Neural progenitor cell (in vitro differentiated cells): ENCODE data around the gene SMARCC1. TPM values are rescaled to one million over a fixed set of nuclear protein-coding genes. Genes with fewer than 3 reads are reported as not detected.

Experiments used
- DNase-seq: peaks from one replicate; pipeline ENCODE4 v3.0.0-alpha.2; 2016; ENCODE audit warnings: low spot score
- H2AFZ ChIP-seq: fragments of 200-600 bp; sonication (generic); replicated peaks from 2 replicates; pipeline ENCODE4 v1.6.1; 2016; ENCODE audit warnings: antibody characterized with exemption
- H3F3A ChIP-seq: fragments of 200-600 bp; sonication (generic); 2 replicates; pipeline ENCODE4 v1.6.1; 2016; ENCODE audit warnings: antibody characterized with exemption, low read depth
- H3K27ac ChIP-seq: fragments of 200-600 bp; sonication (generic); 2 replicates; pipeline ENCODE4 v1.5.1; 2016; ENCODE audit warnings: mild to moderate bottlenecking
- H3K27me3 ChIP-seq: fragments of 200-600 bp; sonication (generic); 2 replicates; pipeline ENCODE4 v1.6.1; 2016; ENCODE audit warnings: mild to moderate bottlenecking, moderate library complexity
- H3K36me3 ChIP-seq: fragments of 200-600 bp; sonication (generic); 2 replicates; pipeline ENCODE4 v1.5.1; 2016
- H3K4me1 ChIP-seq: fragments of 200-600 bp; sonication (generic); 2 replicates; pipeline ENCODE4 v1.6.1; 2016; ENCODE audit warnings: mixed run types
- H3K4me2 ChIP-seq: fragments of 200-600 bp; sonication (generic); 2 replicates; pipeline ENCODE4 v1.6.1; 2016
- H3K4me3 ChIP-seq: fragments of 200-600 bp; sonication (generic); 2 replicates; pipeline ENCODE4 v1.5.1; 2016
- H3K79me2 ChIP-seq: fragments of 200-600 bp; sonication (generic); 2 replicates; pipeline ENCODE4 v1.6.1; 2016; ENCODE audit warnings: low read depth
- H3K9ac ChIP-seq: fragments of 200-600 bp; sonication (generic); 2 replicates; pipeline ENCODE4 v1.6.1; 2016
- H3K9me3 ChIP-seq: fragments of 200-600 bp; sonication (generic); 2 replicates; pipeline ENCODE4 v1.5.1; 2016; ENCODE audit warnings: low read depth
- H4K20me1 ChIP-seq: fragments of 200-600 bp; sonication (generic); 2 replicates; pipeline ENCODE4 v1.6.1; 2016; ENCODE audit warnings: low read depth
- H3K27ac Mint-ChIP-seq: 3 replicates; pipeline ENCODE4 v1.8.0; 2021; ENCODE audit warnings: mixed read lengths
- H3K27me3 Mint-ChIP-seq: 2 replicates; pipeline ENCODE4 v1.8.0; 2022; ENCODE audit warnings: low read depth, mild to moderate bottlenecking, inconsistent platforms, moderate library complexity, mixed read lengths; ENCODE audit not compliant: insufficient read depth
- H3K36me3 Mint-ChIP-seq: 3 replicates; pipeline ENCODE4 v1.8.0; 2021; ENCODE audit warnings: mixed read lengths
- H3K4me1 Mint-ChIP-seq: 3 replicates; pipeline ENCODE4 v1.8.0; 2021; ENCODE audit warnings: mixed read lengths
- H3K4me3 Mint-ChIP-seq: 3 replicates; pipeline ENCODE4 v1.8.0; 2021; ENCODE audit warnings: mild to moderate bottlenecking, moderate library complexity, mixed read lengths
- H3K9me3 Mint-ChIP-seq: 3 replicates; pipeline ENCODE4 v1.8.0; 2020; ENCODE audit warnings: mixed read lengths
- CTCF ChIP-seq: fragments of 200-600 bp; sonication (generic); IDR thresholded peaks from 2 replicates; pipeline ENCODE4 v1.5.1; 2017; ENCODE audit warnings: antibody characterized with exemption, mild to moderate bottlenecking
- EZH2 ChIP-seq: fragments of 200-600 bp; sonication (generic); IDR thresholded peaks from 2 replicates; pipeline ENCODE4 v1.6.1; 2017; ENCODE audit warnings: antibody characterized with exemption, mild to moderate bottlenecking, moderate library complexity
- EZH2phosphoT487 ChIP-seq: fragments of 200-600 bp; sonication (generic); IDR thresholded peaks from 2 replicates; pipeline ENCODE4 v1.6.1; 2017; ENCODE audit warnings: antibody characterized with exemption
- total RNA-seq: library from RNA; depleted of rRNA; stranded (reverse); fragments of >200 nt; gene quantifications from 2 replicates; pipeline ENCODE4 v1.2.3, GENCODE V29; 2015; ENCODE audit warnings: low replicate concordance

Gene SMARCC1
- total RNA-seq, 1 donor from 2014 or later, result 175 TPM

GRCh38 chr3:47581422-47581821, 200.3 kb downstream of the SMARCC1 start:
- Histone ChIP-seq H3K4me3 (no peak overlapping the region), H2AFZ (no peak overlapping the region), H3K79me2 (no peaks in the 10 kb centered on the region), H3K27me3 (peaks cover 48% of the 10 kb centered on the region), H3K9me3 (no peaks in the 10 kb centered on the region), H3K9ac (no peak overlapping the region), H3K4me2 (no peak overlapping the region), H3K36me3 (no peaks in the 10 kb centered on the region), H4K20me1 (no peaks in the 10 kb centered on the region), H3F3A (peaks cover 78% of the 10 kb centered on the region), H3K27ac (no peak overlapping the region), H3K4me1 (peaks cover 7% of the 10 kb centered on the region)
- no peak for DNase-seq
- H3K9me3 Mint-ChIP-seq, result no peaks in the 10 kb centered on the region
- TF ChIP-seq EZH2phosphoT487 (no peak), CTCF (no peak), EZH2 (no peak)
- H3K36me3 Mint-ChIP-seq, result peaks cover 19% of the 10 kb centered on the region
- no peak overlapping the region for H3K4me3 Mint-ChIP-seq
- H3K27ac Mint-ChIP-seq, result no peak overlapping the region
- peaks cover 13% of the 10 kb centered on the region for H3K27me3 Mint-ChIP-seq
- H3K4me1 Mint-ChIP-seq, result peaks cover 9% of the 10 kb centered on the region

GRCh38 chr3:47580481-47580880, 201.2 kb downstream of the SMARCC1 start:
- TF ChIP-seq EZH2phosphoT487 (no peak), CTCF (no peak), EZH2 (no peak)
- H3K4me1 Mint-ChIP-seq, result peaks cover 11% of the 10 kb centered on the region
- H3K4me3 ChIP-seq, result no peak overlapping the region
- H4K20me1 ChIP-seq, result no peaks in the 10 kb centered on the region
- no peaks in the 10 kb centered on the region for H3K79me2 ChIP-seq
- no peaks in the 10 kb centered on the region for H3K9me3 ChIP-seq
- DNase-seq, result no peak
- no peak overlapping the region for H3K4me2 ChIP-seq
- H2AFZ ChIP-seq, result no peak overlapping the region
- peaks cover 52% of the 10 kb centered on the region for H3K27me3 ChIP-seq
- H3K4me1 ChIP-seq, result peaks cover 9% of the 10 kb centered on the region
- no peaks in the 10 kb centered on the region for H3K36me3 ChIP-seq
- peaks cover 2% of the 10 kb centered on the region for H3K9me3 Mint-ChIP-seq
- H3K27me3 Mint-ChIP-seq, result peaks cover 17% of the 10 kb centered on the region
- peak overlapping the region; percentile 34 for H3K27ac Mint-ChIP-seq
- H3F3A ChIP-seq, result peaks cover 70% of the 10 kb centered on the region
- peaks cover 16% of the 10 kb centered on the region for H3K36me3 Mint-ChIP-seq
- H3K27ac ChIP-seq, result no peak overlapping the region
- no peak overlapping the region for H3K9ac ChIP-seq
- no peak overlapping the region for H3K4me3 Mint-ChIP-seq

GRCh38 chr3:47579875-47580274, 201.8 kb downstream of the SMARCC1 start:
- no peak overlapping the region for H3K27ac ChIP-seq
- H3K36me3 Mint-ChIP-seq, result peaks cover 12% of the 10 kb centered on the region

More at GRCh38 chr3:47579875-47580274, 201.8 kb downstream of the SMARCC1 start:
- Histone ChIP-seq H3K36me3 (no peaks in the 10 kb centered on the region), H3K9ac (no peak overlapping the region), H3K4me2 (peak overlapping the region; percentile 99), H3K9me3 (no peaks in the 10 kb centered on the region), H3K27me3 (peaks cover 52% of the 10 kb centered on the region), H3K4me3 (no peak overlapping the region), H2AFZ (no peak overlapping the region), H4K20me1 (no peaks in the 10 kb centered on the region), H3K79me2 (no peaks in the 10 kb centered on the region), H3F3A (peaks cover 64% of the 10 kb centered on the region), H3K4me1 (peaks cover 12% of the 10 kb centered on the region)
- Mint-ChIP-seq H3K27me3 (peaks cover 17% of the 10 kb centered on the region), H3K9me3 (peaks cover 4% of the 10 kb centered on the region), H3K4me1 (peaks cover 16% of the 10 kb centered on the region), H3K27ac (no peak overlapping the region), H3K4me3 (peak overlapping the region; percentile 57)
- TF ChIP-seq CTCF, result no peak
- TF ChIP-seq EZH2, result peak; percentile 12
- TF ChIP-seq EZH2phosphoT487, result no peak
- no peak for DNase-seq
